GM19043 (cell line): ENCODE measurements around the gene DYNLT3.

Experiments used
- ATAC-seq: cut with Tn5 transposase; IDR thresholded peaks from one replicate; pipeline ENCODE4 v1.9.1; 2021; ENCODE audit warnings: low read depth; ENCODE audit not compliant: unreplicated experiment

DYNLT3 gene

DNA sequence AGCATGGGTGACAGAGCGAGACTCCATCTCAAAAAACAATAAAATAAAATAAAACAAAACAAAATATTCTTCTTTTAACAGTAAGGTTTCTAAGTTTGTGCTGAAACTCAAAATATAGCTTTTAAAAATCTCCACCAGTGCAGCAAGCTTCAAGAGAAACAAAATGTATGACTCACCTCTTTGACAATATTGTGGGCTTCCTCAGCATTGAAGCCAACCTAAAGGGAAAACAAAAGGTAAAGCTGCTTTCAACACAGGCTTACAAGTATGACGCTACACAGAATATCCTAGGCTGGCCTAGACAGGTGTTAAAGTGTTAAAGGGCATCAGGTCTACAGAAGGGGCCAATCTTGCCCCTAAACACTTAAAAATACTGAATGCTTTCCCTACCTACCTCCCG is 1.2 kb downstream of the DYNLT3 start:
- no peak for ATAC-seq

DNA sequence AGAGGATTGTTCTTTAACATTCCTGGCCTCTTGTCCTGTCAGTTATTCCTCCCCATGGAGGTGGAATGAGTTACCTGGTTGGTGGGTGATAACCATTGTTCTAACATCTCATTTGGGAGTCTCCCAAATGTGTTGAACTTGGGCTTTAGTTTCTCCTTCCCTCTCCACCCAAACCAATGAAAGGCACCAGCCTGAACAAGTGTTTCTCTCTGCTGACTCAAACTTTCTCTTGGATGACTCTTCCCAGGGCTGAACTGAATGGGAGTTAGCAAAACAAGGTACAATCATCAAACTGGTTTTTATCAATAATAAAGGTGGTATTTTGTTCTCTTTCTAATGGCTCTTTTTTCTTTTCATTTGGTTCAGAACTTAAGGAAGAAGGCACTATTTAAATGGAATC is 2.7 kb downstream of the DYNLT3 start:
- ATAC-seq: no peak

DNA sequence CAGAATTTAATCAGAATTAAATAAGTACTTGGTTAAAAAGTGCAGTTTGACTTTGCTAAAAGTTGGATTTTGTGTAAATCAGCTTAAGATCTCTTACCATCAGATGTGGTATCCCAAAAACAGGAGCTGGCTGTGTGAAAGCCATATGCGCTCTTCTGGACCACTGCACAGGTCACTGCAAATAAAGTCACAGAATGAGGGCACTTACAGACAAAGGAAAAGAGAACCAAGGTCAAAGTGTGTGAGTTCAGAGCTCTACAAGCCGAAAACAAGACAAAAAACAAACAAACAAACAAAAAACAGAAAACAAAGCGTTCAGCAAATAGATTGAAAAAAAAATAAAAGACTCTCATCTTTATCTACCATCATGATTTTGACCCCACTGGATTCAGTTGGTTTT is 6.4 kb downstream of the DYNLT3 start:
- ATAC-seq: no peak

DNA sequence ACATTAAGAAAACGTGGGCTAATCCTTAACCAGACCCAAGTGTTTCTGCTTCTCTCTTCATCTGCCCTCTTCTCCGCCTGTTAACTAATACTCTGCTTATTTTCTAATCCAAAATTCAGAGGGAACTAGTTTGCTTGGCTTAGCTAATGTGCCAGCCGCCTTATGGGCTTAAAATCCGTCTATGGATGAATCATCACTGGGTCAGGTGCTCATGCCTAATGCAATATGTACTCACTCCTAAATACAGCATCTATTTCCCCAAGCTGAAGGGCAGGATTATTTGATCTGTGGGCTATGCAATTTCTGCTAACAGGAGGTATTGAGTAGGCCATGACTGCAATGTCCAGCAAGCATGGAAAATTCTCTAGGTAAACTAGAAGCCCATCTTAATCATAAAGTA is 12.4 kb downstream of the DYNLT3 start:
- ATAC-seq: no peak

DNA sequence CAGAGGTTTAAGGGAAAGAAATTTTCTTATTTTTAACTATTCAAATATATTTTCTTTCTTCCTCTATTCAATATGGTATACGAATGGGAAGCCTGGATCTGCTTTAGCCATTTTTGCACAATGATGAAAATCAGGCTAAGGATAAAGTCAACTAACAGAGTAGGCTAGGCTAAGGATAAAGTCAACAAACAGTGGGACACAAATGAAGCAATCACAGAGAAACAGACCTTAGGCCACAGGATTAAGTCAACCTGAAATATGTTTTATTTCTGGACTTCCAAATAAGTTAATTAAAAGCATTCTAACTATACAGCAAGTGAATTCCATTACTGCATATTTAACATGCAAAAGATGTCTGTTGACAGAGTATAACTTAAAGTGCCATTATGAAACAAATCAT is 17.0 kb downstream of the DYNLT3 start:
- ATAC-seq: no peak

DNA sequence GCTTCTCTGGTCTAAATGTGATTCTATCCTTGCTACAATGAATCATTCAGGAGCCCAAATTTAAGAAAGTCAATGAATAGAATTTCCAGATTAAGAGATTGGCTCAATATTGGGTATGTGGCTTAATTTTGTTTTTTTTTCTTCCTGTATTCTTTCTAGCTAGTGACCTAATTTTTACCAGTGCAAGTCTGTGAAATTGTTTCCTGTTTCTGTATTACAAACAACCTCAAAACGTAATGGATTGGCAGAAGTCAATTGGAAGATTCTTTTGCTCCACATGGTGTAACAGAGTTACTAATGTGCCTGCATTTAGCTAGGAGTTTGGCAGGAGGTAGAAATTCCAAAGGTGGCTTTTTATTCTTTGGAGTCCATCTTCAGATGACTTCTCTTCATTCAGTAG is 17.6 kb downstream of the DYNLT3 start:
- no peak for ATAC-seq

DNA sequence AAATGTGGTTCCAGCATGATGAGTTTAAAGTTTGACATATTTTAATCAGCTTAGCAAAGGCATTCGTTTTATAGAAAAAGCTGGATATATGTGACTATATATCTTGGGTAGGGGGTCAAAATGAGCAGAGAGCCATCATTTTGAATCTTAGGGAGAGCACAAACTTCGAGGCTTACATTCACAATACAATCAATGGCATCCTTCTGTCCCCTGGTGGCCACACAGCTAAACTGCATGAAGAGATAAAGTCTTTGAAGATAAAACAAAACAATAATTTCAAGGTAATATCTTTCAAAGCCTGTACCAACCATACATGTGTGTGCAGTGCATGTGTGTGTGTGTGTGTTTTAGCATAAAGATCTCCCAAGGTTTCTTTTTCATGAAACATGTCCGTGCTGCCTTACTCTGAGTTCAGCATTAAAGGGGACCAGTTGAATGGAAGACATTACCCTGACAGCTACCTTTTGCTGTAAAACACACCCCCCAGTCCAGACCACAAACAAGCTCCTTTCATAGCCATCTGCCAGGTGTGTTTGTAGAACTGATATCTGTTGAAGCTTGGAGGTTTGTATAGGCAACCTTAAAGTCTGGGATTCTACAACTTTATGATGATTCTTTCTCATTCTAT is 22.0 kb downstream of the DYNLT3 start:
- ATAC-seq: peak; percentile 76

DNA sequence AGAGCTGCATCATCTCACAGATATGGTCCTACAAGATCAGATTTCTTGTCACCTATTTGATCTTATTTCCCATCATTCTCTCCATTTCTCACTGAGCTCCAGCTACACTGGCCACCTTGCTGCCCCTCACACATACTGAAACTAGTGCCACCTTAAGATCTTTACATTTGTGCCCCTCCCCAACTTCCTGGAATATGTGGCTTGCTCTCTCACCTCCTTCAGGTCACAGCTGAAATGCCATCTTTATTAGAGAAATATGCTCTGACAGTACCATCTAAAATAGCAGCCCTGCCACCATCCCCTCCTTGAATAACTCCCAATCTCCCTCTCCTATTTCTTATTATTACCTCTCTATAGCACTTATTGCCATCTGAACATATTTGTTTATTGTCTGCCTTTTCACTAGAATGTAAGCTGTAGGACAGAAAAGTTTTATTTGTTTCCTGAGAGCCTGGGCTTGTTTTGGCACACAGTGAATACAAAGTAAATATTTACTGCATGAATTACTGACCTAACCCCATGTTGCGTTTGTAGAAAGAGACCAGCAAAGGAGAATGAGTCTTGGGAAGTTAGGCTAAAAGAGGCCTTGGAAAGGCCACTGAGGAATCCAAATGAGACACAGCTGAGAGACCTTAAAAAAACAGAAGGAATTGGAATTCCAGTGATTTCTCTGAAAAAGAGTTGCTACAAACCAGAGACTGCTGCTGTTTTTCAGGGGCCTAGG is 22.7 kb downstream of the DYNLT3 start:
- ATAC-seq: no peak

DNA sequence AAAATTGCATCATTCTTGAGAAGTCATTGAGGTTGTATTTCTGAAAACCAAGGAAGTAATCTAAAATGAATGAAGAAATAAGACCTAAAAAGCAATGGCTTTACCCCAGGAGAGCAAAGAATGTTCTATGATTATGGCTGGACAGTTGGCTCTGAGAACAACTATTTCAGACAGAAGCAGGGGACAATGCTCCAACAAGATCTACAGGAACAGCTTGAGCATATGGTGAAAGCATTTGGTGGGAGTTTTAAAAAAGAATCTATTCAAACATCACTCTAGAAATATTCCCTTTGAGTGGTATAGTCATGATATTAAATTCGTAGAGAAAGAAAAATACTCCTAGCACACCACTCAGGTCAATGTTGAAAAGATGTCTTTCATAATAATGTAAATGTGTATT is 26.7 kb downstream of the DYNLT3 start:
- ATAC-seq: no peak

DNA sequence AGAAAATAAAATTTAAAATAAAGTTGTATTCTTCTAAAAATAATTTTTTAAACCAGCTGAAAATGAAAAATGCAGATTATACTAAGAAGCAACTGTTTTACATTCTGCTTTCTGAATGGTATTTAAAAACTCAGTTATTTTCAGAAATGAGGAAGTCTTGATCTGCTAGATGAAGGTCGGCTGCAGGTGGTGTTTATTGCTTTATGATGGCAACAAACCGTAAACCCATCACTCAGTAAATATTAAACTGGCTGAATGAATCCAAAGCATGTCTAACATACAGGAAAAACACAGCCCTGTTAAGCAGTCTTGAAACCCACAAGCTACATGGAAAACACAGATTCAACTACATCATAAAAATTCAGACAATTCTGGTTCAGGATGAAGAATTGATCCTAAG is 29.3 kb downstream of the DYNLT3 start:
- ATAC-seq: peak; percentile 52

DNA sequence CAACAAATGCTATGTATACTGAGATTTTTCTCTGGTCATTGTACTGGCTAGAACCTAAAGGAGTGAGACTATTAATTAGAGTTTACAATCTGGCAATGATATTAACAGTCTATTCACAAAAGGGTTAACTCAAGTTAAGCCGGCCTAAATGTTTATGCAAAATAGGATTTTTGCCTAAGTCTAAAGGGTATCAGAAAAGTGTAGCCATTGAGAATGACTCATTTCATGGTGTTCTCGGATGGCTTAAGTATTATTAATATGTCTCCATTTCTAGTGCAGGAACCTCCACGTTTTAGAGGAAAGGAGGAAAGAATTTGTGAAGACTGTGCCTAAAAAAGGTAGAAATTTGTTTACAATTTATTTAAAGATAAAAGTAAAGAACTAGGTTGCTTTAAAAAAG is 29.8 kb downstream of the DYNLT3 start:
- peak; percentile 53 for ATAC-seq

DNA sequence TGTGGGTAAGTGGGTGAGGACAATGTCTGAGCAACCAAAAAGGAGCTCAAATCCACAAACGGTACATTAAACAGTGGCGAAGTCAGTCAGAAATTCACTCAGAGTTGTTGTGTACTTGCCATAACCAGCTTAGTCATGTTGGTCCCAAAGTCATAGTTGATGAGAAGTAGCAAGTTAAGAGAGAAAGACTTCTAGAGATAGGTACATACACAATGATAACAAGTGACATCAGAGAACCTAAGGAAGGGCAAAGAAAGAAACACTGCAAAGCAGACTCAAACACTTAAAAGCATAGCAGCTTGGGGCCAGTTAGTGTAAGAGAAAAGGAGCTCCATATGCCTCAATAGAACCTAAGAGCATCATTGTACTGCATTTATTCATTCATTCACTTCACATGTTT is 30.2 kb downstream of the DYNLT3 start:
- ATAC-seq: no peak

DNA sequence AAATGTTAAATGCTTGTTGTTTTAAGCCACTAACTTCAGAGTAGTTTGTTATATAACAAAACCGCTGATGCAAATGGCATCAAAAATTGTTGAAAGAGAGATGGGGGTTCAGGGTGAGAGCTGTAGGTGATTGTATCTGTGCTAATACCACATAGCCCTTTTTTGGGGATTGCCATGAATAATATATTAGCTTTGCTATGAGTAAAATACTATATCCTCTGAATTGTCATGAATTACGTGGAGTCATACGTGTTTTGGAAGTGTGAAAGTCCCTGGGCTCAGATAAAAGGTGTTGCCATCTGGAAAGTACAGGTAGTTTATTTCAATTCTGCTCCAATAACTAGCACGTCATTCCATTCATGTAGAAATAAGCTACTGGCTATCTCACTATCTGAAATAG is 30.6 kb downstream of the DYNLT3 start:
- no peak for ATAC-seq

DNA sequence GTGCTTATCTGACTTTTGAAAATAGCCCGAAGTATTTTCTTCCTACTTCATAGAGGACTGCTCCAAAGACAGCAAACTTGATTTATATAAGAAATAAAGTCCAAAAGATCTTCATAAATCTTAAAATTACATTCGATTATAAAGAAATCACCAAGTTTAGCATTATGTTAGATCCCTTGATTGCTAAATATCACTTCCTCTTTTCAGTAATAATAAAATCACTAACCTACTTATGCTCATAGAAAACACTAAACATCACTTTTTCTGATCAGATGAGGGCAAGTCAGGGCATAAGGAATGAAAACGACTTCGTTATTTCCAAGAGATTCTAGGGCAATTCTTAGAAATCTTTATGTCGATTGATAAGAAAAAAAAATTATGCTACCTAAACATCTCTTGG is 32.0 kb downstream of the DYNLT3 start:
- no peak for ATAC-seq

DNA sequence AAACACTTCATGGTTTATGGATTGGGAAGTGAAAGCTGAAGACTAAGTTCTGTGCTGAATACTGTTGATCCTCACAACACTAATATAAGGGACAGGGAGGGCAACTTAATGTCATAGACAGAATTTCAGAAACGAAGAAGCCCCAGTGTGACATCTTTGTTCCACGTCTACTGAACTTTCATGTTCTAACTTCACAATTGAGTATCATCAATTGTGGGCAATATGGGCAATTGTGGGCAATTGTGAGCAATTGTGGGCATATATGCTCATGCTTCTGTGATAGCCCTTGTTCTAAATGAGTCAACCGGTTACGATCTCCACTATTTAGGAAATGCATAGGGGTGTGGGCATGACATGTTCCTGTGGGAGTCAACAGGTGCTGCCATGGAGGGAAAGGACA is 33.8 kb downstream of the DYNLT3 start:
- no peak for ATAC-seq

DNA sequence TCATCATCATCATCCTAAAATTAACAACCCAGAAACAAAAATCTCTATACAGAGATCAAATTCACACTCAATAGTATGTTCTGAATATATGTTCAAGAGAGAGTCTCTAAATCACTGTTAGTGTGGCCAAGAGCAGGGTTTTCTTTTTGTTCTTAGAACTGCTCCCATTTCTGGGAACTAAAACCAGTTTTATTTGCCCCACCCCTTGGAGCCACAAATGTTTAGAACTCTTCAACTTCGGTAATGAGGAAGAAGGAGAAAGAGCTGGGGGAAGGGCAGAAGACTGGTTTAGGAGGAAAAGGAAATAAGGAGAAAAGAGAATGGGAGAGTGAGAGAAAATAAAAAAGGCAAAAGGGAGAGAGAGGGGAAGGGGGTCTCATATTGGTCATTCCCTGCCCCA is 35.3 kb downstream of the DYNLT3 start:
- ATAC-seq: no peak

DNA sequence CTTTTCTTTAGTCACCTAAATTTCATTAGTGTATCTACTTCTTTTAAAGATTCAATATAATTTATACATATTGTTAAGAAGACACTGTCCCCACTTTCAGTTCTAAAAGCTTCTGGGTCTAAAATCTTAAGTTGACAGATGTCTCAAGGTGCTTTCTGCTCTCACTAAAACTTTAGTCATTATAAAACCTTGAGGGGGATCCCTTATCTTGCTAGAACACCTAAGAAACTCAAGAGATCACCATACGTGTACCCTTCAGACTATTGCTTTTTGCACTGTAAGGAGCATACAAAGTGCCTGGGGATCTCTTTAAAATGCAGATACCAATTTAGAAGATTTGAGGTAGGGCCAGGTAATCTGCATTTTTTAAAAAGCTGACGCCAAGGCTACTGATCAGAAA is 37.4 kb downstream of the DYNLT3 start:
- ATAC-seq: no peak

DNA sequence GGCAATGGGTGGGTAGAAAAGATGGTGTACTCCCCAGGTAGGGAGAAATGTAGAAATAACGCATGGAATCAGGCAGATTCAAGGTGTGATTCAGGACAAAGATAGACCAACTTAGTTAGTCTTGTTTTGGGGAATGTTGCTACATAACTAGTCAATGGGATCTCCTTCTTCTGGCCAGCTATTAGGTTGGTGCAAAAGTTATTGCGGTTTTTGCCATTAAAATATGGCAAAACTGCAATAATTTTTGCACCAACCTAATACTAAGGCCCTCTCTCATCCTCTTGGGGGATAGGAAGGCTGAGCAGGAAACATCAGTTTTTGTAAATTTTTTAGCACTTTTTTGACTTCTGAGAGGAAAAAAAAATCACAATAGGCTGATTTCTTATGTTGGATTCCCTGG is 44.3 kb downstream of the DYNLT3 start:
- ATAC-seq: no peak

DNA sequence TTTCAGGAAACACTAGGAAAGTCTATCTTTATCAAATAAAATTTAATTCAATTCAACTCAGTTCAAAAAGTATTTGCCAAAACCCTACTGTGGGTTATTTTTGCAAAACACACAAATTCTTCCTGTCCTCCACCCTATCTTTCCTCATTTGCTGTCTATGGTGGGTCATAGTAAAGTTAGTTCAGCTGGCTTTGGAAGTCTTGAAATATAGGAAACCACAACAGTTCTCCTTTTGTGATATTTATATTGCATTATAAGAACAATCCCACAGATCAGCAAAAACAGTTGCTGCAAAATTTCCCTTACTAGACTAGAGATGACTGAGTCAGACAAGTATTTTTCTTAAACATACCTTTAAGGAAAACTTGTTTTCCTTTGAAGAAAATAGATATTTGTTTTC is 45.3 kb downstream of the DYNLT3 start:
- no peak for ATAC-seq

DNA sequence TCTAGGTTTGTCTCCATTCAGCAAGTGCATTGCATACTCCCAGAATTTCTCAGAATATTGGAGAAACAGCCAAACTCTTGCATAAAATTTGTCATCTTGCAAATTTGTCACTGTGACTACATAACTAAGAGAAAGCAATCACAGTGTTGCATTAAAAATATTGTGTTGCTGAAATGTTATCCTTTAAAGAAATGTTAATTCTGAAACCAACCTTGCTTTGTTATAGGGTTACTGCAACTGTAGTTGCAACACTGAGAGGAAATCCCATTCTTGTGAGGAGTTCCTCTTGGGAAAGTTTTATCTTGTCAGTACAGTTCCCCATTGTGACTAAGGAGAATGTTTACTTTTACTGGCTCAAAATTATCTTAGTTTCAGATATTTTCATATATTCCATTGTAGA is 46.7 kb downstream of the DYNLT3 start:
- ATAC-seq: no peak

DNA sequence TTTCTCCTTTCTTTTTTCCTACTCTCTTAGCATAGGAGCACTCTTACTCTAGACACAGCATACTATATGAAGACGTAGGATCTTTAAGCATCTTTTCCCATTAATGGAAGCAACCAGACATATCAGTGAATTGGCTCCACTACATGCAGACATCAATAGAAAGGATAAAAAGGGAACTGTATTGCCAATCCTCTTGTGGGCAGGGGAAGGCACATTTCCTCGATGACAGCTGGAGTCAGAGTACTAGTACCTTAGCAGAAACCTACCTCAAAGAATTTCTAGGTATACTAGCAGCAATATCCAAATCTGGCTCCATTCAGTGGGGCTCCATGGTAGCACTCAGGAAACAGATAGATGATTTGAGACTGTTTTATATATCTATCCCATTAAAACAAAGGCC is 47.4 kb downstream of the DYNLT3 start:
- ATAC-seq: no peak

DNA sequence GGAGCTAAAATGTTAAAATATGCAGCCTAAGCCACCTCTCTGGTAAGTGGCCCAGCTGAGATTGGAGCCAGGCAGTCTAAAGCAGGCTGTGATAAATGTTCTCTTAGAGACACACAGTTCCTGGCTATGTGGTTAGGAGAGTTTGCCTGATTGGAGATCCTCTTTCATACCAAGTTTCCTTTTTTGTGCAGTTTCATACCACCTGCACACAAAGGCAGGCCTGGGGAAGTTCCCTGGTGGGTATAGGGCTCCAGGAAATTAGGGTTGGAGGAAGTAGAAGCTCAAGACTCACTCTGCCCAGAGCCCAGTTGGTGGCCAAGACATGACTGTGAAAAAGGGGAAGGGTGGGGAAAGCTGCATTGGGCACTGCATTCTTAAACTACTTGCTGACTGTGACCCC is 50.6 kb downstream of the DYNLT3 start:
- ATAC-seq: peak; percentile 65

DNA sequence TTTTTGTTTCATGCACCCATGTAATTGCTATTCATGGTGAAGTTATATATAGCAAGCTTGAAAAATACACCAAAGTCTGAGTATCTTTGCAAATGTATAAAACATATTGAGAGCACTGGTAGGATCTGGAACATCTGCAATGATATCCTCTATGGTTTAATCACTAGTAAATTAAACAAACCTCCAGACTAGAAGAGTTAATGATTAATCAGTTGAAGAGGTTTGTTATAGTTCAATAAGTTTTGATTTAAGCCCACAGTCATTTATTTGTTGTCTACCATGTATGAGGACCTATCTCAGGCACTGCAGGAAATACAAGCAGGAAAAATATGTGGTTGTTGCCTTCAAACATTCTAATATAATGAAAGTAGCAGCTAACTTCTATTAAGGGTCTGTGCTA is 51.1 kb downstream of the DYNLT3 start:
- ATAC-seq: no peak
